ENCODE data around the gene NUCKS1.

GRCh38 chr1:205672970-205673369, 77.0 kb downstream of the NUCKS1 start:
- TF ChIP-seq MAX (IDR thresholded peaks at IDR 0.05) = no peak
- no peak for TF ChIP-seq POLR2AphosphoS5 (IDR thresholded peaks at IDR 0.05; ENCODE audit: low read depth, low read length)
- no peak for TF ChIP-seq ZNF614 (CRISPR knock-in tag; IDR thresholded peaks at IDR 0.05; ENCODE audit: borderline replicate concordance)
- no peak for TF ChIP-seq STAT6 (CRISPR knock-in tag; IDR thresholded peaks at IDR 0.05; ENCODE audit: borderline replicate concordance)
- TF ChIP-seq HDAC1 (CRISPR knock-in tag; IDR thresholded peaks at IDR 0.05) = no peak
- TF ChIP-seq PBX3 (CRISPR knock-in tag; IDR thresholded peaks at IDR 0.05; ENCODE audit: borderline replicate concordance) = no peak
- no peak for TF ChIP-seq RBFOX2 (IDR thresholded peaks at IDR 0.05; ENCODE audit: low read depth, low read length)
- TF ChIP-seq TRIM24 (CRISPR knock-in tag; IDR thresholded peaks at IDR 0.05) = no peak
- no peak for TF ChIP-seq ZNF562 (CRISPR knock-in tag; IDR thresholded peaks at IDR 0.05; ENCODE audit: borderline replicate concordance)
- TF ChIP-seq BHLHE40 (IDR thresholded peaks at IDR 0.05; ENCODE audit: low read length) = no peak
- TF ChIP-seq ZNF136 (CRISPR knock-in tag; IDR thresholded peaks at IDR 0.05; ENCODE audit: low read depth) = no peak
- TF ChIP-seq PATZ1 (CRISPR knock-in tag; IDR thresholded peaks at IDR 0.05) = no peak
- no peak for TF ChIP-seq NCOR1 (IDR thresholded peaks at IDR 0.05; ENCODE audit: borderline replicate concordance, low read length)

All from HepG2 (cell line).